ENCODE results near the gene ITSN1. TPM values are rescaled to one million over a fixed set of nuclear protein-coding genes. Genes with fewer than 3 reads are reported as not detected.
"Not testable (repeated sequence)": the region's sequence is repeated elsewhere in the genome, so short reads cannot be mapped to it uniquely, and the experiment has no call there.

The ITSN1 gene
- total and polyA plus RNA-seq, 8 donors, result 6.0 to 83.5 (median 25.4) TPM

DNA sequence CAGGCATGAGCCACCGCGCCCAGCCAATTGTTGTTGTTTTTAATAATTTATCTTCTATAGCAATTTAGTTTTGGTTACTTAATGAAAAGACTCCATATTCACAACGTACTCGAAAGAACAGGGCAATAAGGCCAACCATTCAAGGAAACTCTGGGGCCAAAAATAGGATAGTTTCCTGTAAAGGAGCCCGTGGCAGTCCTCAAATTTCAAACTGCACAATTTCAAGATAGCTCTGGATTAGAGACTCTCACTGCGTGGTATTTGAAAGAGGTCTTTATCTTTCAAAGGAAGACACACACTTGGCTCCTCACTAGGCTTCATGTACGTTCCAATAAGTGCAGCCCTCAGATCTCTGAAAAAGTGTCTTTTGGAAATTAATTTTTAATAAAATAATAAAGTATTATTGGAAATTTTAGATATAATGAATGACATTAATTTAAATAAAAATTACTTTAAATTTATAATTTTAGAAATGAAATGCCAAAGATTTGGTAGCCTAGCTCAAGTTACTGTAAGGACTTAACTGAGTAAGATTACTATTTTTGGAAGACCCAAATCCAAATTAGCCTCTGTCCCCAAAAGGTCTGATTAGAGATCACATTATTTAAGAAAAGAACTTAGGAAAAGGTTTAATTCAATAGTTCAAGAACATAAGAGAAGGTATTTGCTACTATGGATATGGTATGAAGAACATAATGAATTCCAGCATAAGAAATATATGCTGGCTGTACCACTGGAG, 31.1 kb upstream of the ITSN1 start:
- no peak overlapping the region for H3K4me3 ChIP-seq
- H3K4me1 ChIP-seq, result no peaks in the 10 kb centered on the region
- WGBS, 5 donors, result 92 to 97% (median 94%) methylated on average over 7 of the region's 7 CpGs
- DNase-seq, result no peak
- H3K27ac ChIP-seq, result no peak overlapping the region
- intact Hi-C loops (cut with DNase I; ENCODE audit: low total_unique reads), result no loop called here
- H3K9me3 ChIP-seq, result no peaks in the 10 kb centered on the region
- peaks cover 15 to 93% (median 82%) of the 10 kb centered on the region in 4 donors for H3K36me3 ChIP-seq
- H3K27me3 ChIP-seq, result no peaks in the 10 kb centered on the region
- TF ChIP-seq EP300 (IDR thresholded peaks at IDR 0.05) (no peak), POLR2A (IDR thresholded peaks at IDR 0.05) (no peak), POLR2AphosphoS5 (IDR thresholded peaks at IDR 0.05) (no peak)
- TF ChIP-seq, protein P1, sequence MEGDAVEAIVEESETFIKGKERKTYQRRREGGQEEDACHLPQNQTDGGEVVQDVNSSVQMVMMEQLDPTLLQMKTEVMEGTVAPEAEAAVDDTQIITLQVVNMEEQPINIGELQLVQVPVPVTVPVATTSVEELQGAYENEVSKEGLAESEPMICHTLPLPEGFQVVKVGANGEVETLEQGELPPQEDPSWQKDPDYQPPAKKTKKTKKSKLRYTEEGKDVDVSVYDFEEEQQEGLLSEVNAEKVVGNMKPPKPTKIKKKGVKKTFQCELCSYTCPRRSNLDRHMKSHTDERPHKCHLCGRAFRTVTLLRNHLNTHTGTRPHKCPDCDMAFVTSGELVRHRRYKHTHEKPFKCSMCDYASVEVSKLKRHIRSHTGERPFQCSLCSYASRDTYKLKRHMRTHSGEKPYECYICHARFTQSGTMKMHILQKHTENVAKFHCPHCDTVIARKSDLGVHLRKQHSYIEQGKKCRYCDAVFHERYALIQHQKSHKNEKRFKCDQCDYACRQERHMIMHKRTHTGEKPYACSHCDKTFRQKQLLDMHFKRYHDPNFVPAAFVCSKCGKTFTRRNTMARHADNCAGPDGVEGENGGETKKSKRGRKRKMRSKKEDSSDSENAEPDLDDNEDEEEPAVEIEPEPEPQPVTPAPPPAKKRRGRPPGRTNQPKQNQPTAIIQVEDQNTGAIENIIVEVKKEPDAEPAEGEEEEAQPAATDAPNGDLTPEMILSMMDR (IDR thresholded peaks at IDR 0.05), result no peak

DNA sequence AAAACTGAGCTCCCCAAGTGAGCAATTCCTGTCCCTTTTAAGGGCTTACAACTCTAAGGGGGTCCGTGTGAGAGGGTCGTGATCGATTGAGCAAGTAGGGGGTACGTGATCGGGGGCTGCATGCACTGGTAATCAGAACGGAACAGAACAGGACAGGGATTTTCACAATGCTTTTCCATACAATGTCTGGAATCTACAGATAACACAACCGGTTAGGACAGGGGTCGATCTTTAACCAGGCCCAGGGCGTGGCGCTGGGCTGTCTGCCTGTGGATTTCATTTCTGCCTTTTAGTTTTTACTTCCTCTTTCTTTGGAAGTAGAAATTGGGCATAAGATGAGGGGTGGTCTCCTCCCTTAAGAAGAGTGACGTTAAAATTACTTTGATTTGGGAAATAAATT, 24.7 kb upstream of the ITSN1 start:
- peaks cover 11 to 89% (median 73%) of the 10 kb centered on the region in 4 donors for H3K36me3 ChIP-seq
- H3K27me3 ChIP-seq; H3K27ac ChIP-seq; intact Hi-C loops (cut with DNase I; ENCODE audit: low total_unique reads); H3K4me1 ChIP-seq; H3K4me3 ChIP-seq; DNase-seq; H3K9me3 ChIP-seq: not testable (repeated sequence)
- WGBS, 5 donors, result 78 to 89% (median 84%) methylated on average over 11 of the region's 11 CpGs

DNA sequence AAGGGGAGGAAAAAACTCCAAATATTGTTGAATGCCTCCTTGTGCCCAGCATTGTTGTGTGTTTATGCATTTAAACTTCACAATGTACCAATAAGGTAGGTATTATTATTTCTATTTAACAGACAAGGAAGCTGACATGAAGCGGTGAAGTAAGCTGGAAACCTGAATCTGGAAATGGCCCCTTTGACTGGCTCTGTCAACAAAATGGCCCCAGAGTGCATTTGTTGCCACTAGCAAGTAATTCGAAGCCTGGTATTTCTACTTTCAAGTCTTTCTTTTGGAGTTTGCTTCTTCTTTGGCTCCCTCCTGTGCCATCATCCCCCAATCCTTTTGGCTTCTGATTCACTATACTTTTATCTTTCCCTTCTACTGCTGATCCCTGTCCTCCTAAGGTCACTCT, 23.9 kb upstream of the ITSN1 start:
- H3K27me3 ChIP-seq, result no peaks in the 10 kb centered on the region
- H3K27ac ChIP-seq, result no peak overlapping the region
- DNase-seq, result no peak
- no peaks in the 10 kb centered on the region for H3K9me3 ChIP-seq
- no peaks in the 10 kb centered on the region for H3K4me1 ChIP-seq
- H3K4me3 ChIP-seq, result no peak overlapping the region
- TF ChIP-seq, protein P1 (IDR thresholded peaks at IDR 0.05), result no peak
- TF ChIP-seq POLR2A (IDR thresholded peaks at IDR 0.05), result no peak
- TF ChIP-seq POLR2AphosphoS5 (IDR thresholded peaks at IDR 0.05), result no peak
- TF ChIP-seq EP300 (IDR thresholded peaks at IDR 0.05), result no peak
- H3K36me3 ChIP-seq, result peaks cover 4 to 89% (median 73%) of the 10 kb centered on the region in 4 donors
- intact Hi-C loops (cut with DNase I; ENCODE audit: low total_unique reads), result no loop called here
- 90 to 98% (median 95%) methylated on average over 2 of the region's 2 CpGs for WGBS, 5 donors

DNA sequence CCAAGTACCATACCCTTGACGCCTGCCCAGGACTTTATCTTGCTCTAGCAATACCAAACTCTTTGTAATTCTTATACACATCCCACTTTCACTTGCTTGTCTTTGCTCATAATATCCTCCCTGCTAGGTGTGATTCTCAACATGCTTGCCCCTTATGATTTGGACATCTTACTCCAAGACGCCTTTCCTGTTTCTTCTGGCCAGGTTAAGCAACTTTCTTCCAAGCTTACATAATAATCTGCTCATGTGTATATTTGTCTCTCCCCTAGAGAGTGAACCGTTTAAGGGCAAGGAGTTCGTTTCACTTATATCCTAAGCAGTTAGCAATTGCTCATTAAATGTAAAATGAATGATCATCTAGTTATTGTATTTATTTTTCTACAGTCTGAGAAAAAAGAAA, 22.6 kb upstream of the ITSN1 start:
- H3K27ac ChIP-seq, result no peak overlapping the region
- 89 to 94% (median 93%) methylated on average over 4 of the region's 4 CpGs for WGBS, 5 donors
- no peaks in the 10 kb centered on the region for H3K4me1 ChIP-seq
- TF ChIP-seq, protein P1 (IDR thresholded peaks at IDR 0.05), result no peak
- TF ChIP-seq EP300 (IDR thresholded peaks at IDR 0.05) (no peak), POLR2AphosphoS5 (IDR thresholded peaks at IDR 0.05) (no peak), POLR2A (IDR thresholded peaks at IDR 0.05) (no peak)
- no peak overlapping the region for H3K4me3 ChIP-seq
- no peaks in the 10 kb centered on the region for H3K27me3 ChIP-seq
- no peaks in the 10 kb centered on the region for H3K9me3 ChIP-seq
- H3K36me3 ChIP-seq, result peaks cover 0 to 86% (median 74%) of the 10 kb centered on the region in 4 donors
- intact Hi-C loops (cut with DNase I; ENCODE audit: low total_unique reads), result no loop called here
- no peak for DNase-seq

DNA sequence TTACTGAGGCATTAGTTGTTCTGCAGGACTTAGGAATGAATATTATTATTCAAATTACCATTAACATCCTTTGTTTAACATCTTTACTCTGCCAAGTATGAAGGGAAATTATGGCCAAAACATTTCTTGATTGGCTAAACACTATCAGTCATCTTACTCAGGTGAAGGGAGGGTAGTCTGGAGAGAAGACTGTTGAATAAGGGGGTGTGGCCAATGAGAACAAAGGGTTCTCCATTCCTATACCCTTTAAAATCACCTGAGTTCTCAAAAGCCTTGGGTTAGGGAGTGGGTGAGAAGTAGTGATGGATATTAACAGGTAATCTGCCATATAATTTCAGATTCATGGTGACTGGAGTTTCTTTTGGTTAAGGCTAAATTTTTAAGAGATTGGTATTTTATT, 20.0 kb upstream of the ITSN1 start:
- Histone ChIP-seq H3K9me3 (no peaks in the 10 kb centered on the region), H3K36me3 (peaks cover 0 to 73% (median 67%) of the 10 kb centered on the region in 4 donors), H3K4me3 (no peak overlapping the region), H3K27ac (no peak overlapping the region), H3K4me1 (no peaks in the 10 kb centered on the region), H3K27me3 (no peaks in the 10 kb centered on the region)
- intact Hi-C loops (cut with DNase I; ENCODE audit: low total_unique reads), result no loop called here
- peak in 1 of 2 donors; percentile 40 for DNase-seq
- TF ChIP-seq, protein P1 (IDR thresholded peaks at IDR 0.05), result no peak
- TF ChIP-seq POLR2AphosphoS5 (IDR thresholded peaks at IDR 0.05), result peak in 1 of 3 donors; percentile 5
- no peak for TF ChIP-seq EP300 (IDR thresholded peaks at IDR 0.05)
- no peak for TF ChIP-seq POLR2A (IDR thresholded peaks at IDR 0.05)

DNA sequence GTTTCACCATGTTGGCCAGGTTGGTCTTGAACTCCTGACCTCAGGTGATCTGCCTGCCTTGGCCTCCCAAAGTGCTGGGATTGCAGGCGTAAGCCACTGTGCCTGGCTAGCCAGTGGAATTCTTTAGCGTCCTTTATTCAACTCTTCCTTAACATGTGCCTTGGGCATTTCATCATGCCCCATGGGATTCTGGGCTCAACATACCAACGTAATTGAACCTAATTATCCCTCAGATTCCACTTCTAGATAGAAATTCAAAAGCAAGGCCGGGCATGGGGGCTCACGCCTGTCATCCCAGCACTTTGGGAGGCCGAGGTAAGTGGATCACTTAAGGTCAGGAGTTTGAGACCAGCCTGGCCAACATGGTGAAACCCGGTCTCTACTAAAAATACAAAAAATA, 16.1 kb upstream of the ITSN1 start:
- intact Hi-C loops (cut with DNase I; ENCODE audit: low total_unique reads); H3K27ac ChIP-seq: not testable (repeated sequence)
- WGBS, 5 donors, result 91 to 97% (median 96%) methylated on average over 7 of the region's 7 CpGs

More for the DNA sequence above, 16.1 kb upstream of the ITSN1 start:
- not testable (repeated sequence) for H3K27me3 ChIP-seq, H3K4me1 ChIP-seq, H3K4me3 ChIP-seq, H3K9me3 ChIP-seq, DNase-seq
- peaks cover 0 to 74% (median 69%) of the 10 kb centered on the region in 4 donors for H3K36me3 ChIP-seq
